Left cardiac atrium (tissue), 4 donors: ENCODE measurements around the gene SF1. TPM values are rescaled to one million over a fixed set of nuclear protein-coding genes. Genes with fewer than 3 reads are reported as not detected.

ENCODE experiments used
- ATAC-seq, 2 donors: fragments of 200-7000 bp; cut with Tn5 transposase; one replicate each; pipeline ENCODE4 v1.9.1; 2020; ENCODE audit warnings: mild to moderate bottlenecking in 2 of 2, moderate library complexity in 2 of 2
- DNase-seq: peaks from one replicate; pipeline ENCODE4 v3.0.0-alpha.2; 2020
- intact Hi-C, 2 donors: fragments of 100-400 bp; cut with DNase I; formaldehyde crosslinking; loops; one replicate each; pipeline versions ENCODE4 v1.14.1 to v1.15.1; 2022 to 2023
- total RNA-seq, 2 donors: library from RNA; stranded (reverse); fragmentation: NEBNext Ultra II Directional; extraction: Animal tissue kit (Norgen Biotek cat#: 25700); gene quantifications; one replicate each; pipeline ENCODE4 v1.2.1, GENCODE V29; 2021
- donor health status: DM: no; HTN: yes; CAD: no.
- donor health status: DM: no; HTN: yes; CAD: no; lungs with severe emphysema.
- donor health status: DM: yes; HTN: yes; CAD: no.
- donor health status: Dilated cardiomyopathy.

SF1 gene
- total RNA-seq, 2 donors from 2014 or later = 154 to 208 TPM

DNA sequence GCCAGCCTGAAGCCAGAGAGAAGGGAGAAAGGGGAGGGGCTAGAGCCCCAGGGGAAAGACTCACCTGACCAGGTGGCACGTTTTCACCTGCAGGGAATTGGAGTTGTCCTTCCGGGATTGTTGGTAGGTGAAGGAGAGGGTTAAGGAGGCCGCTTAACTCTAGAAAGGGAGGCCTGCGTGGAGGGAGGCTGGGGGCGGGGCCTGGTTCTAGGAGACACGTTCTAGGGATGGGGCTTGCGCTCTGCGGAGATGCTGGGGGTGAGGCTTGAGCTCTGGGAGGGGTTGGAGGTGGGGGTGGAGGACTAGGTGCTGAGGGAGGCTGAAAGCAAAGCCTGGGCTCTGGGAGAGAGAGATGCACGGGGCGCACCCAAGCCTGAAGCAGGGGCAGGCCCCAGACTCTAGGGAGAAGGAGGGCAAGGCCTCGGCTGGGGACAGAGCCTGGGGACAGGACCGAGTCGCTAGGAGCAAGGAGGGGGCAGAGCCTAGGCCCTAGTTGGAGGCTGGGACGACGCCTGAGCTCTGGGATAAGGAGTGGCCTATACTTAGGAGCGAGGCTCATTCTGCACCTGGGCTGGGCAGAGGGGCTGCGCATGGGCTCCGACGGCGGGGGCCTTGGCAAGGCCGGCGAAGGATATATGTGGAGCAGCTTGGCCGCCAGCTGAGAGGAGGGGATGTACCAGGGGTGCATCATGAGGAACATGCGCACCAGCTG is 36.8 kb downstream of the SF1 start:
- DNase-seq = no peak
- intact Hi-C loops = no loop called here
- no peak for ATAC-seq

GRCh38 chr11:64739871-64740270 is 38.5 kb downstream of the SF1 start:
- no peak for ATAC-seq
- intact Hi-C loops = no loop called here
- DNase-seq = no peak

DNA sequence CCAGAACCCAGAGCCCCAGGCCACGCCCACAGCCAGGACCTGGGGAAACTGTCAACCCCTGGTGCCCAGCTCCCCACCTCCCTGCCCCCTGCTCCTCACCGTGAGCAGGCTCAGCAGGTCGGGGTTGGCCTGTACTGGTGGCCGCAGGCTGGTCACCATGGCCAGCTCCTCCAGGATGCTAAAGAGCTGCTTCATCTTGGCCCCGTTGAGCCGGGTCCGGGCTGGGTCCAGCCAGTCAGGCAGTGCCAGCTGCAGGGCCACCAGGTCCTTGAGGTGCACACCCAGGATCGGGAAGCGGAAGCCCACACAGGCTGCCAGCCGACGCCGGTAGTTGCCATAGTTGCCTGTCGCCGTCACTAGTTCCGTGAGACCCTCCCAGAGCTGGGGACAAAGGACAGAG is 41.7 kb downstream of the SF1 start:
- no peak for DNase-seq
- intact Hi-C loops = no loop called here
- no peak for ATAC-seq

DNA sequence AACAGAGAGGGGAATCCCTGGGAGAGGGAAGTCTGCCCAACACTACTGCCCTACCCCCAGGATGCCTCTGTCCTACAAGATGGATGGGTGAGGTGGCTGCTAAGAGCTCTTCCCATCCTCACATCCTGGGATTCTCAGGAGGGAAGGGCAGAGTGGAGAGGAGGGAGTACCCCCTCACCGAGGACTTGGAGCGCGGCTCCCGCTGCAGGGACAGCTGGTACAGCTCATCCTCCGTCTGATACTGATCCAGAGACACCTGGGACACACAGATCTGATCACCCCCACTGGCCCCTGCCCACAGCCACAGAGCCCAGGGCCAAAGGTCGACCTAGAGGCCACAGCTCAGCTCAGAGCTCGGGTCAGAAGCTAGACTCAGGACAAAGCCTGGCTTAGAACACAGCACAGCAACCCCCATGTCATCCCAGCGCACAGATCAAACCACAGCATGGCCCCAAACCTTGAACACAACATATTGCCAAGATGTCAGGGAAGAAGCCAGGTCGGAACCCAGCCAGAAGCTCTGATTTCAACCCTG is 42.5 kb downstream of the SF1 start:
- intact Hi-C loops = no loop called here
- ATAC-seq = no peak
- DNase-seq = no peak

- no peak for DNase-seq
- intact Hi-C loops = no loop called here
- ATAC-seq = no peak
Measured at GRCh38 chr11:64734811-64735724, 43.3 kb downstream of the SF1 start.

GRCh38 chr11:64731601-64732000 is 46.7 kb downstream of the SF1 start:
- intact Hi-C loops = no loop called here
- ATAC-seq (no peak), DNase-seq (no peak)

- ATAC-seq (peak in 1 of 2 donors; percentile 50), DNase-seq (no peak)
- intact Hi-C loops = no loop called here
Measured at GRCh38 chr11:64729851-64730382, 48.4 kb downstream of the SF1 start.

- ATAC-seq = no peak
- DNase-seq = no peak
- intact Hi-C loops = no loop called here
Measured at GRCh38 chr11:64728757-64729365, 49.5 kb downstream of the SF1 start.

- ATAC-seq (no peak), DNase-seq (no peak)
- intact Hi-C loops = no loop called here
Measured at GRCh38 chr11:64726867-64727530, 51.3 kb downstream of the SF1 start.

DNA sequence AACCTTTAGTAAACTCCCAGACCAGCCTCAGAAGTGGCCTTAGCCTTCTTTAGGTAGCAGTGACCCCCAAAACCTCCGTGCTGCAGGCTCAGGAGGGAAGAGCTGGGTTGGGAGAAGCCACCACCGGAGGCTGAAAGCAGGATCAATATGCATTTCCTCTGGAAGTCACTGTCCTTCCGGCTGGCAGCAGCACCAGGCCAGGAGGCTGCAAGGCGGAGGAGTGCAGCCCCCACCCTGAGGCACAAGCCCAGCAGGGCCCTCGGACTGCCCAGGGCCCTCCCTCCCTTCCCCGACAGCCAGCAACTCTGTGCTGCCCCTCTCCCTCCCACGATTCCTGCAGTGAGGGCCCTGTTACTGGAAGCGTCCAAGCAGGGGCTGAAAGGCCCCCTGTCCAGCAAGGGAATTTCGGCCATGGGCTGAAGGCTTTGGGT is 52.1 kb downstream of the SF1 start:
- ATAC-seq (no peak), DNase-seq (no peak)
- intact Hi-C loops = no loop called here

DNA sequence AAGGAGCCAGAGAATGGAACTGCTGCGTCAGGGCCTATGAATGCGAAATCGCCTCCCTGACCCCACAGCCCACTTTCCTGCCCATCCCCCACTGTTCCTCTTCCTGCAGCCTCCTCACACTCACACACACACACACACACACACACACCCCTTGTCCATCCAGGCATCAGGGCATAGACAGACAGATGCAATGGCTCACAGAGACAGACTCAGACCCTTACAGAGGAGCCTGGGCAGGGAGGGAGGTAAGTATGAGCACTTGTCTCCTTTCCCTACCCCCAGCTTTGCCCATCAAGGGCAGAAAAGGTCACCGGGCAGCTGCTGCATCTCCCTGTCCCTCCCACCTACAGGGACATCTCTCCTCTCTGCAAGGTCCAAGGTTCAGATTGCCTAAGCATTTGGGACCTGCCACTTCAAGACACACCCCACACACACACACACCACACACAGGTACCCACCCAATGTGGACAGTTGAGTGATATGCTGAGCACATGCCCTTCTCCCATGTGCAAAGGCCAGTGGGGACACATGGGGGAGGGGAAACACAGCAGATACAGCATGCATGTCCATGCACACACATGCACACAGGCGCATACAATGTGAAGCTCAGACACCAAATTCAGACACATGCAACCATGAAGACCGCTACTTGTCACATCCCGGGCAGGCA is 53.3 kb downstream of the SF1 start:
- ATAC-seq (no peak), DNase-seq (no peak)
- intact Hi-C loops = loop anchor here (5.0 kb wide), 1 partner anchor 38 kb away; no protein-coding TSS in a partner anchor

GRCh38 chr11:64723907-64724862 is 54.2 kb downstream of the SF1 start:
- DNase-seq (no peak), ATAC-seq (no peak)
- intact Hi-C loops = loop anchor here (5.0 kb wide), 1 partner anchor 37 kb away; no protein-coding TSS in a partner anchor

DNA sequence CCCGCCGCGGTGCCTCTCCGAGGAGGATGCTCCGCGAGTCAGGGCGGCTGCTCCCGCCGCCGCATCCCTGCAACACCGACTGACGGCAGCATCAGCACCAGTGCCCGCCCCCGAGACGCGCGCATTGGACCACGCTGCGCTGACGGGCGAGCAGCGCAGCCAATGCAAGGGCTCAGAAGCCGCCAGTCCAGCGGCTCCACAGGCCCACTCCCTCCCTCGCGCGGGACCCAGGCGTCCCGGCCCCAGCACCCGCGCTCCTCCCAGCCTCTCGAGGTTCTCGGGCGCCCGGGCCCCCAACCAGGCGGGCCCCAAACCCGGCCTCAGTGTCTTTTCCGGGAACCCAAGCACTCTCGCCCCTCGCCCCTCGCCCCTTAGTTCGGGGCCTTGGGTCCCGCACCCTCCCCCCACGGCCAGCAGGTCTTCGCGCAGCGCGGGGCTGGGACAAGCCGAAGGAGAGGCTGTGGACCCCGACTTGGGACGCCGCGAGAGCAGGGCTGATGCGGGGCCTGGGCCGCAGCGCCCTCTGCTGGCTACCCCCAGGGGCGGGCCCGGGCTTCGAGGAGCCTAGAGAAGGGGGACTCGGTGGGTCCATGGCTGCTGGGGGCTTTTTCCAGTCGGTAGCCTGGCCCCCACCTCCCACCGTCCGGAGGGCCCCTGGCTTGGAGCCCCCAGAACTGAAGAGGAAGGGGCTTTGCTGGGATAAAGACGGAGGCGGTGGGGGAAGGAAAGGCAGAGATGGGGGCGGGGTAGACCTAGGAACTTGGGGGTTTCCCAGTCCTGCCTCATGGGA is 55.0 kb downstream of the SF1 start, which contains the start of gene NRXN2:
TSS of gene NRXN2 (minus strand) at position 81 of the 790 bp plus-strand sequence. CDS start 9,498 bp downstream, outside the sequence.
- intact Hi-C loops = loop anchor here (5.0 kb wide), 1 partner anchor 36 kb away; no protein-coding TSS in a partner anchor

GRCh38 chr11:64722141-64723065 is 55.9 kb downstream of the SF1 start:
- intact Hi-C loops = loop anchor here (5.0 kb wide), 1 partner anchor 35 kb away; no protein-coding TSS in a partner anchor

More for the DNA sequence above, 55.0 kb downstream of the SF1 start, which contains the start of gene NRXN2:
- peak; percentile 98 for ATAC-seq
- peak; percentile 90 for DNase-seq

GRCh38 chr11:64721359-64721699 is 57.0 kb downstream of the SF1 start:
- intact Hi-C loops = loop anchor here (2.0 to 5.0 kb wide), 2 partner anchors 34 to 169 kb away; no protein-coding TSS in a partner anchor
- ATAC-seq (no peak), DNase-seq (no peak)

More at GRCh38 chr11:64722141-64723065, 55.9 kb downstream of the SF1 start:
- DNase-seq = no peak
- no peak for ATAC-seq
